Esophagus mucosa (tissue), 1 donor: Measurements from ENCODE around the gene RPF1. TPM values are rescaled to one million over a fixed set of nuclear protein-coding genes. Genes with fewer than 3 reads are reported as not detected.
A peak's percentile ranks its signal among the peaks of the same experiment; 100 is the strongest.
"Not testable (repeated sequence)": the region's sequence is repeated elsewhere in the genome, so short reads cannot be mapped to it uniquely, and the experiment has no call there.

Experiments
- ATAC-seq: fragments of 200-7000 bp; cut with Tn5 transposase; one replicate; pipeline ENCODE4 v1.9.1; 2020
- total RNA-seq: library from RNA; stranded (reverse); gene quantifications from one replicate; pipeline ENCODE4 v1.2.4, GENCODE V29; 2023
- donor health status: DM: yes; HTN: yes; CAD: no.

RPF1 gene, protein sequence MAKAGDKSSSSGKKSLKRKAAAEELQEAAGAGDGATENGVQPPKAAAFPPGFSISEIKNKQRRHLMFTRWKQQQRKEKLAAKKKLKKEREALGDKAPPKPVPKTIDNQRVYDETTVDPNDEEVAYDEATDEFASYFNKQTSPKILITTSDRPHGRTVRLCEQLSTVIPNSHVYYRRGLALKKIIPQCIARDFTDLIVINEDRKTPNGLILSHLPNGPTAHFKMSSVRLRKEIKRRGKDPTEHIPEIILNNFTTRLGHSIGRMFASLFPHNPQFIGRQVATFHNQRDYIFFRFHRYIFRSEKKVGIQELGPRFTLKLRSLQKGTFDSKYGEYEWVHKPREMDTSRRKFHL
- total RNA-seq = 24.4 TPM

DNA sequence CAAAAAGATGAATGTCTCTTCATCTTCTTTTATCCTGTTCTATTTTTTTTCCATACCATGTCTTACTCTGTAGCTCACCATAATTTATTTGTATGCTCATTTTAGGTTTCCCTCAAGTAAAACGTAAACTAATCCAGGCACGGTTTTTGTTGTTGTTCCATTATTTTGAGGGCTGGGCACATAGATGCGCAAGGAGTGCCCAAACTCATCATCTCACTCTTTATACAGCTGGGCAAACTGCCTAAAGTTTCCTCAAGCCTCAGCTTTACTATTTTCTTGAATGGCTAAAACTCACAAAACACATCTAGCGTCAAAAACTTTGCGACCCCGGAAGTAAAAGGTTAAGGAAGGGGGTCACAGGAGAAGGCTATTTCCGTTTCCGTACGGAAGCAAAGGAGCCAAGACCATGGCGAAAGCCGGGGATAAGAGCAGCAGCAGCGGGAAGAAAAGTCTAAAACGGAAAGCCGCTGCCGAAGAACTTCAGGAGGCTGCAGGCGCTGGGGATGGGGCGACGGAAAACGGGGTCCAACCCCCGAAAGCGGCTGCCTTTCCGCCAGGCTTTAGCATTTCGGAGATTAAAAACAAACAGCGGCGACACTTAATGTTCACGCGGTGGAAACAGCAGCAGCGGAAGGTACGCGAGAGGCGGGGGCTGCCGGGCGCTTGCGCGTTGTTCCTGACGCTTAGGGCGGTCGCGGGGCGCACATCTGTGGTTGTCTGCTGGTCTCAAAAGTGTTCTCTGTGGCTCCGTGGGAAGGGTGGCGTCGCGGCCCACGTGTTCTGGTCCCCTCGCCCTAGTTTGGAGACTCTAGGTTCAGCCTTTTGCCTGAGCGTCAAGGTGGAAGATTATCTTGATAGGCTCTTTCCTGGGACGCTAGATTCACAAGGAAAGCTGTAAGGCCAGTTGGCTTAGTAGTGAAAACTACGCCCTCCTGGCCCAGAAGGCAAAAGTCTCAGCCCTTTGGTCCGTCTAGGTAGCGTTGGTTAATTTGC is at the start of gene RPF1:
Gene RPF1, plus strand, starts transcription at position 391 of the 993 bp plus-strand sequence. Its CDS starts 16 bp downstream, at position 407.
- peak; percentile 84 for ATAC-seq

DNA sequence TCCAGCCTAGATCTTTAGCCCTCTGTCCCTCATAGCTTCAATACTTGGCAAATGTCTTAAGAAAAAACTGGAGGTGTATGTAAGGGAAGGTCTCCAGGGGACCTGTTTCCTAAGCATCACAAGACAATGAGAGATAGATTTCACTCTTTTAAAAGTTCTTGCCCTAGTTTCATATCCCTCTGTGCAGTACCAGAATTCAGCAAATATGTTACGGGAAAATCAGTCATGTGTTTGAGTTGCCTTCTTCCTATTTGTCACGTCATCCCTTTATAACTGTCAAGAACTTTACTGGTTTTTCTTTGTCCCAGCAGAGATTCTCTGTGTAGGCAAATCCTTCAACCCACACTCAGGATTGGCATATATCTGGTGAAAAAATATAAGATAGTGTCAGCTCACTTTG is 48.5 kb upstream of the RPF1 start:
- ATAC-seq = no peak

DNA sequence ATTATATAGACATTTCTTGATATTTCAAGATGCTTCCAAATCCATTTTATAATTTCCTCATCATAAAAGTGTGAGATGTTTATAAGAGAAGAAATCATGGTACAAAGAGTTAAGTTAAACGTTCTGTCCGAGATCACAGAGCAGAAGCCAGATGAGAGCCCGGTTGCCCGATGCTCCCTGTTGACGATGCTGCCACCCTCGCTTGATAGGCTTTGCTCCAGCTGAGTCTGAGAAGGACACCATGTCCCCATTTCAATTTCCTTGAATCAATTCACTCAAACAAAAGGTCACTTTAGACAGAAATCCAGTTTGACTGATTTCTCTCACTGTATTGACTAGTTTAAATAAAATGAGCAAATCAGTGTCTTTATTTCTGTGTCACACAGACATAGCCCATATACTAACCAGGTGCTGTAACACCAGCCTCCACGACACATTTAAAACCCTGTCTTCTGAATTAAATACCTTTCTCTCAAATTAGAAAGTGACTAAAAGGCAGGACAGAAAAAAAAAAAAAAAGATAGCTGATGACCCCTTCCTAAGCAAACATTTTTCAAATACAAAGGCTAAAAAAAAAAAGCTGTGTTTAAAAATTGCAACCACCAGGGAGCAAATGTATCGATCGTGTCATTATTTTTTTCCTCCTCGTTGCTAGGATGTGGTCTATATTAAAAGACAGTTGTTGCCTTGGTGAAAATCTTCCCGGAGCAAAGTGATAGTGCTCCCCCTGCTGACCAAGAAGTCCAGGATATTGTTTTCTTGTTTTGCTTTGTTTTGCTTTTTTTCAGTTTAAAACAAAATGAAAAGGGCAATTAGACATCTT is 45.6 kb upstream of the RPF1 start:
- ATAC-seq = peak; percentile 62

DNA sequence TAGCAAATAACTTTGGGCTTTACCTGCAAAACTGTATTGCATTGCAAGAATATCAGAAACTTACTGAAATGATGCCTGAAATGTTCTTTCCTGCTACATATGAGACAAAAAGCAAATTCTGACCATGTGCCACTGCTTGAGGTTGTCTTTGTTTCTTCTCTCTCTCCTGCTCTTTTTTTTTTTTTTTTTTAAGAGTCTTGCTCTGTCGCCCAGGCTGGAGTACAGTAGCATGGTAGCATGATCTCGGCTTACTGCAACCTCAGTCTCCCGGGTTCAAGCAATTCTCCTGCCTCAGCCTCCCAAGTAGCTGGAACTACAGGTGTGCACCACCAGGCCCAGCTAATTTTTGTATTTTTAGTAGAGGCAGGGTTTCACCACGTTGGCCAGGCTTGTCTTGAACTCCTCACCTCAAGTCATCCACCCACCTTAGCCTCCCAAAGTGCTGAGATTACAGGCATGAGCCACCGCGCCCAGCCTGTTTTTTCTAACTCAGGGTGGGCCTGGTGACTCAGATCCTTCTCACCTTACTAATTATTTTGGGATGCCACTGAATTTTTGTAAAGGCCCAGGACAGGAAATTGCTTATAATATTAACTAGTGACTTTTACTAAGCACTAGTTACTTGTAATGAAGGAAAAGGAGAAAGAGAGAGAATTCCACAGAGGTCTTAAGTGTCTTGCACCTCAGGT is 44.8 kb upstream of the RPF1 start:
- no peak for ATAC-seq

DNA sequence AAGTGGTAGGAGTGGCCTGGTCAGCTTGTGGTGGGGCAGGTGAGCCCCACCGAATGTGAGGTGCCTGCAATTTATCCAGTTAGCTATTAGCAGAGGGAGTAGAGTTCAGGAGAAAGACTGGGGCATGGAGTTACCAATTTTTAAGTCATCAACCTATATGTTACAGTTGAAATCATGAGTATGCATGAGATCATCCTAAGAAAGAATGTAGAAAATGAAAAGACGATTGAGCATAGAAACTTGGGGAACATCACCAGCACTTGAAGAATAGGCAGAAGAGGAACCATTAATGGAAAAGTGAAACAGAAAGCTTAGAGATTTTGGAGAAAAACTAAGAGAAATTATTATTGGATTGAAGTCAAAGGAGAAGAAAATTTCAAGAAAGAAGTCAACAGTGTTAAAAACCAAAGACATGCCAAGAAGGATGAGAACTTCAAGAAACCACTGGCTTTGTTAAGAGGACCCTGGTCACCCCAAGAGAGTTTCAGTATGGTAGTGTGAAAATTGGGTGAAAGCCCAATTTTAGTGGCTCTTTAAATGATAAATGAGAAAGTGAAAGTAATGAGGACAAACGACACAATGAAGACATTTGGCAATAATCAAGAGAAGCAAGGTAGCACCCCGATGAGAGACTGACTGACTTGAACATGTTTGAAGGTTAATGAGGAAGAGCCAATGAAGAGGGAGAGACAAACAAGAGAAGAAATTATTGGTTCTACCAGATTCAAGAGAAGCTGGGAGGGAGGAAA is 44.1 kb upstream of the RPF1 start:
- no peak for ATAC-seq

DNA sequence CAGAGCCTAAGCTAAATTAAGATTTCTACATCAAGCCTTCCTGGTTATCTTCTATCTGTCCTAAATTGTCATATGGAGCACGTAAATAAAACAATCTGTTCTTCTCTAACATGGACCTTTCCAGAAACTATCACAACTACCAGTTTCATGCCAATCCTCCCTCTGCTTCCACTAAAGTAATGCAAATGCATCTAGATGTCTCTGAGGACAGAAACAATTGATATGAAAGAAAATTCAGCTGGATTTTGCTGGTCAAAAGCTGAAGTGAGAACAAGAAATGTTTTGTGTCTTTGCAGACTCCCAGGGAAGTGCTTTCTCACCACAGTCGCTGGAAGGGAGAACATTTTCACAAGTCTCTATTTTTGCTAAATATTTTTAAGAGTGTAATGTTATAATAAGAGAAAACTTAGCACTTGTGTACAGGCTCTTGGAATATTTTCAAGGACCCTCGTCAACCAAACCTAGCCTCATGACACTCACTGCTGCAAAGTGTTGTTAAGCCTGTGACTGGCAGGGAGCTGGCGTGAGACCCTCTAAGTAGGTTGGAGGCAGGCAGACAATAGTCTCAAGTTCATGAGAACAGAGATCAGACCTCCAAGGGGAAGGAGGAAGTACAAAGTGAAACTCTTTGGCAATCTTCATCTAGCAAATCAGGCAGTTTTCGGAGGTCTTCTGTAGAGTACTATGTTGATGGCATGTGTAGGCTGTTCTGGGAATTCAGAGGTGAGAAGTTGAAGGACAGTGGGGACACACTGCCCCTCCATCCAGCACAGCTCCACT is 42.0 kb upstream of the RPF1 start:
- ATAC-seq = no peak

DNA sequence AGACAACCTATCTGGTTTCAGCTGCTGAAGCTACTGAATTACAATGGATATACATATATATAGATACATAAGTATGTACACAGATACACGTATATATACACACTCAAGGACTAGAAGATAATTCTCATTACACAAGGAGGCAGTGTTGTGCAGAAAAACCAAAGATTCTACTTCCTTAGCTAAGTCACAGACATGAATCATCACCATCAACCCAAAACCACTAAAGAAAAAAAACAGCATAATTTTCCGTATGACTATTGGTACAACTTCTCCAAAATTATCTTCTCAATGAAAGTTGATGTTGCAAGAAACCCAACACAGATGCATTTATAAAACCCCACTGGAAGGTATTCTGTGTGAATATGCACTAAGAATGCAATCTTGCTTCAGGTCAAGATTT is 36.8 kb upstream of the RPF1 start:
- ATAC-seq = peak; percentile 97

DNA sequence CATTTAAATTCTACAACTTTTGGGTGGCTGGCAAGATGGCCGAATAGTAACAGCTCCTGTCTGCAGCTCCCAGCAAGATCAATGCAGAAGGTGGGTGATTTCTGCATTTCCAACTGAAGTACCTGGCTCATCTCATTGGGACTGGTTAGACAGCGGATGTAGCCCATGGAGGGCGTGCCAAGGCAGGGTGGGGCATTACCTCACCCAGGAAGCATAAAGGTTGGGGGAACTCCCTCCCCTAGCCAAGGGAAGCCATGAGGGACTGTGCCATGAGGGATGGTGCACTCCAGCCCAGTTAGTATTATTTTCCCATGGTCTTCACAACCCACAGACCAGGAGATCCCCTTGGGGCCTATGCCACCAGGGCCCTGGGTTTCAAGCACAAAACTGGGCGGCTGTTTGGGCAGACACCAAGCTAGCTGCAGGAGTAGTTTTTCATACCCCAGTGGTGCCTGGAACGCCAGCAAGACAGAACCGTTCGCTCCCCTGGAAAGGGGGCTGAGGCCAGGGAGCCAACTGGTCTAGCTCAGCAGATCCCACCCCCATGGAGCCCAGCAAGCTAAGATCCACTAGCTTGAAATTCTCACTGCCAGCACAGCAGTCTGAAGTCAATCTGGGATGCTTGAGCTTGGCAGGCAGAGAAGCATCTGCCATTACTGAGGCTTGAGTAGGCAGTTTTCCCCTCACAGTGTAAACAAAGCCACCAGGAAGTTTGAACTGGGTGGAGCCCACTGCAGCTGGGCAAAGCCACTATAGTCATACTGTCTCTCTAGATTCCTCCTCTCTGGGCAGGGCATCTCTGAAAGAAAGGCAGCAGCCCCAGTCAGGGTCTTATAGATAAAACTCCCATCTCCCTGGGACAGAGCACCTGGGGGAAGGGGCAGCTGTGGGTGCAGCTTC is 36.1 kb upstream of the RPF1 start:
- ATAC-seq = peak; percentile 95

DNA sequence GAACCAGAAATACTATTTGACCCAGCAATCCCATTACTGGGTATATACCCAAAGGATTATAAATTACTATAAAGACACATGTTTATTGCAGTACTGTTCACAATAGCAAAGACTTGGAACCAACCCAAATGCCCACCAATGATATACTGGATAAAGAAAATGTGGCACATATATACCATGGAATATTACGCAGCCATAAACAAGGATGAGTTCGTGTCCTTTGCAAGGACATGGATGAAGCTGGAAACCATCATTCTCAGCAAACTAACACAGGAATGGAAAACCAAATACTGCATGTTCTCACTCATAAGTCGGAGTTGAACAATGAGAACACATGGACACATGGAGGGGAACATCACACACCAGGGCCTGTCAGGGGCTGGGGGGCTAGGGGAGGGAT is 30.4 kb upstream of the RPF1 start:
- not testable (repeated sequence) for ATAC-seq

DNA sequence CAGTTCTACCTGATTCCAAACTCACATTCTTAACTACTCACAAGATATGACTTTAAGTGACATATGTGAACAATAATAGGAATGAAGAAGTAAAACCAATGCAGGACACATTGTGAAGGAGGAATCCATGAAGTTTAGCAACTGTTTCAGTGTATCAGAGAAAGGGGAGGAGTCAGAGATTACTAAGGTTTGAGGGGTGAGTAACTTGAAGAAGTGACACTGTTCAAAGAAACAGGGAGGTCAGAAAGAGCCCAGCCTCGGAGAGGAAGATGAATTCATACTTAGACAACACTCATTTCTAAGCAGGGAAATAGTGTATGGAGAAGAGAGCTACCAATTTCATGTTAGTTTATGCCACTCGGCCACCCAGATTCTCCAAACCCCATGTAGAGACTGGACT is 28.2 kb upstream of the RPF1 start:
- peak; percentile 35 for ATAC-seq

DNA sequence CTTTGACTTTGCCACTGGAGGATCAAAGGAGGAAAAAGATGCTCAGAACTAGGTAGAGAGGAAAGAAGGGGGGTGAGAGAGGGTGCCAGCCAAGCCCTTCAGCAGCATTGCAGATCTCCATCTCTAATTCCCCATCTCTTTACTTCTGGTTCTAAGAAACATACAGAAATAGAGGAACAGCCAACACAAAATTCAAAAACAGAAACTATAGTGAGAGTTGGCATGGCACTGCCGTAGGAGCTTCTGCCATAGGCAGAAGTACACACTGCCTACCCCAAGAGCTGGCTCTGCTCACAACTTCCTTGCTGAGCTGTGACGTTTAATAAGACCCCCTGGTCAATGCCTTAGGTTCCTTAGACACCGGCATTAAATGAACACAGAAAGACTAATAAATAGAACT is 26.6 kb upstream of the RPF1 start:
- no peak for ATAC-seq

DNA sequence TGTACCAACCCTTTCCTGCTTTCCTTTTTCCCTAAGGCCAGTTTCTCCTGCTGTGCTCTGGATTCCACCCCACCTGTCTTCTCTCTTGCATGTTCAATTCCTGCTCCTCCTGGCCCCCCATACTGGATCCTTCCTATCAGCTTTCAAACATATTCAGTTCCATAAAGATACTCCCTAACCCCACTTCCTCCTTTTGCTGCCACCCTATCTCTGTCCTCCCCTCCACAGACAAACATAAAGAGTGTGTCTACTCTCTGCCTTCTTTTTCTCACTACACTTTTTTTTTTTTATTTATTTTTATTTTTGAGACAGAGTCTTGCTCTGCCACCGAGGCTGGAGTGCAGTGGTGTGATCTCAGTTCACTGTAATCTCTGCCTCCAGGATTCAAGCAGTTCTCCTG is 16.9 kb upstream of the RPF1 start:
- ATAC-seq = no peak

DNA sequence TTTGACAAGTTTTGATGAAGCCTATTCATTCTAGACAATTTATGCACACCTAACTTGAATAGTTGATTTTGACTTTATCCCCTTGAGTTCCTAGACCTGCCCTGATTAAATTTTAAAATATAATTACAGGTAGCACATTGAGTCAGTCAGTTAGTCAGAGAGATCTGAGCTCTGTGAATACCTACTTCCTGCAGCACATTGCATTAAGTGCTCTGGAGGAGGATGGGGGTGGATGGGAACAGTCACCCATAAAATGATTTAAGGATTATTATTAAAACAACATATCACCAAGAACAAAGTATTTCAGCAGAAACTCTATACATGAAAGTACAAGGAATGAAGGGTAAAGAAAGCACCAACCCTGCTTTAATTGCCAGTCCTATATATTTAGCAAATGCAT is 11.8 kb upstream of the RPF1 start:
- ATAC-seq = peak; percentile 37

DNA sequence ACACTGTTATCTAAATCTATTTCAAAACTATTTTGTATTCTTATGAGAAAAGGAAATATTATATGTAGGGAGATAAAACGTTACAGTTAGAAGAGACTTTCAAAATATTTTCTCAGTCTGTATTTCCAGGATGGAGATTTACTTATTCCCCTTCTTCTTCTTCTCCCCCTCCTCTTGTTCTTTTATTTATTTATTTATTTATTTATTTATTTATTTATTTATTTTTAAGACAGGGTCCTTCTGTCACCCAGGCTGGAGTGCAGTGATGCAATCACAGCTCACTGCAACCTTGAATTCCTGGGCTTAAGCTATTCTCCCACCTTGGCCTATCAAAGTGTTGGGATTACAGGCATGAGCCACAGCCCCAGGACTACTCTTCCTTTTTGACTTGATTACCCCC is 2.8 kb upstream of the RPF1 start:
- no peak for ATAC-seq

DNA sequence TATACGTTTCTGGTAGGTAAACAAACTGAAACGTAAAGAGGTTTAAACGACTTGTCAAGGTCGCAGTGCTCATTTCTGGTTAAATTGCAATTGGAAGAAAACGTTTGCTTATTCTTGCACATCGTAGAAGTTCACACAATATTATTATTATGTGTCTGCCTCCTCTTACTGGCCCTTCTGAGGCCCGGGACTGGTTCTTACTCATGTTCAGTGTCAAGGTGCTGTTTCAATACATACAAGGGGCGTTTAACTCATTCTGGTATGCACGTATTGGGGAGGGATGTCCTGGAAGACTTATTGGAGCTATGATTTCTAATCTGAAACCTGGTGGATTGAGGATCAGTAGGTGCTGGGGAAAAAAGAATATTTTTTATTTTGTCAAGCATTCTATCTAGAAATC is 932 bp downstream of the RPF1 start:
- ATAC-seq = no peak

DNA sequence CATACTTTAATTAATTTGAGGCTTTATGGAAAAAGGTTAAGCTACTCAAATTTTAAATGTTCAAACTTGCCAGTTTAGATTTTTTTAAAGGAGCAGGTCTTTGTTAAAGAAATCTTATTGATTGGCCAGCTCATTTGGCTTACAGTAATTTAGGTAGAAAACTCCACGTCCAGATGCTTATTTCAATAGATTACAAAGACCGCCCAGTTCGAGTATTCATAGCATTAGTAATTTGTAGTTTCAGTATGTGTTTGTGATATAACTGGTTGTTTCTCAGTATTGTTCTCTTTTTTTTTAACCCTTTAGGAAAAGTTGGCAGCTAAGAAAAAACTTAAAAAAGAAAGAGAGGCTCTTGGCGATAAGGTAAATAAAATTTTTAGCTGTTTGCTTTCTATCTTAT is 1.6 kb downstream of the RPF1 start:
- no peak for ATAC-seq

DNA sequence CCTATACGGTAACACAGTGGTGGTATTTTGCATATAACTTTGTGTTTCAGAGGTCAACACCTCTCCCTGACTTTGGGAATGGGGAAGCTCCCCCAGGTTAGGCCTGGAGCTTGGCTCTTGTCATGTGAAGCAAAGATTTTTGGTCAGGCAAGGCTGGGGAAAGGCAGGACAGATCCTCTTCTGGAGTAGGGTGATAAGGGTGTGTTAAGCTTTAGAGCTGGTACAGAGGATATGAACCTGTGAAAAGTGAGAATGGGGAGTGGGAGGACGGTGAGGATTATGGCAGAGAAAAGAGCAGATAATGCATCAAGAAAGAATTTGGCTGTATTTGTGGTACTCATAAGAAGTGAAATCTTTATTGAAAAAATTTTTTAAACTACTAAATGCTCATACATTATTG is 2.3 kb downstream of the RPF1 start:
- ATAC-seq = no peak

DNA sequence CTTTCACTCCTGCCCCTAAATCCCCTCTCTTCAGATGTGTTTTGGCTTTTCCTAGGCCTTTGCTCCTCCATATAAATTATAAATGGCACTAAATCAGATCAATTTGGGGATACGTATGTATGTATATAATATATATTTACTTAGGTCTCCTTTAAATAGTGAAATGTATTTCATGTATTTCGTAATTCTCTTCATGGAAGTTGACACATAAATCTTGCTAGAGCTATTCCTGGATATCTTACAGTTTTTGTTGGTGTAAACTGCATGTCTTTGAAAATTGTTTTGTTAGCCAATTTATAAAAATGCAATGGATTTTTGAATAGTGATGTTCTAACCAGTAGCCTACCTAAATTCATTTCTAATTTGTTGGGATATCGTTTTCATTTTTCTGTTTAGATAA is 9.0 kb downstream of the RPF1 start:
- ATAC-seq = no peak

DNA sequence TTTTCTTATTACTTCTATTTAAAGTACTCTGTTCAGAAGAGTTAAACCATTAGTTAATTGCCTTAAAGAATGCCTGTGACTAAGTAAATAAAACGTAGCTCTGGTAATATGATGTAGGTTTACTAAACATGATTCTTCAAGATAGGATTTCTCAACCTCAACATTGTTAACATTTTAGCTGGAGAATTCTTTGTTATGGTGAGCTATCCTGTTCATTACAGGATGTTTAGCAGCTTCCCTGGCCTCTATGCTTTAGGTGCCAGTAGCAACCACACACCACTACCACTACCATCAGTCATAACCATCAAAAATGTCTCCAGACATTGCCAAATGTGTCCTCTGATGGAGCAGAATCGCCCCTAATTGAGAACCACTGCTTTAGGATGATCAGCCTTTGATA is 10.7 kb downstream of the RPF1 start:
- no peak for ATAC-seq

DNA sequence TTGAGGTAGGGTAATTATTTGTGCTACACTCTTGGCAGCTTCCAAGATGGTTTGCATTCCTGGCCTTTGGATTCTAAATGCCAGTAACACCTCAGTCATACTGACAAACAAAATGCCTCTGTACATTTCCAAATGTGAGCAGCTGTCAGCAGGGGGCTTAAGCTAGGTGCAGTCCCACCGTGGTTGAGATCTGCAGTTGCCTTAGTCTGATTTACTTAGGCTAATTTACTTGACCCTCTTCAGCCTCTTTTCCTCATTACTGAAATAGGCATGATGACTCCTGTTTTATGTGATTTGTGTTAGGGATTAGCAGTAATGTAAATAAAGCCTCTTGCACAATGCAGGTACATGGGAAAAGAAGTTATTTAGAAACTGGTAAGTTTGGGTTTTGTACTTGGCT is 13.7 kb downstream of the RPF1 start:
- peak; percentile 66 for ATAC-seq
